GM18907 (cell line): ENCODE results near the gene SLC4A1AP.

Experiments
- ATAC-seq: cut with Tn5 transposase; IDR thresholded peaks from one replicate; pipeline ENCODE4 v1.9.1; 2021; ENCODE audit warnings: mild to moderate bottlenecking, moderate library complexity; ENCODE audit not compliant: unreplicated experiment

SLC4A1AP gene

DNA sequence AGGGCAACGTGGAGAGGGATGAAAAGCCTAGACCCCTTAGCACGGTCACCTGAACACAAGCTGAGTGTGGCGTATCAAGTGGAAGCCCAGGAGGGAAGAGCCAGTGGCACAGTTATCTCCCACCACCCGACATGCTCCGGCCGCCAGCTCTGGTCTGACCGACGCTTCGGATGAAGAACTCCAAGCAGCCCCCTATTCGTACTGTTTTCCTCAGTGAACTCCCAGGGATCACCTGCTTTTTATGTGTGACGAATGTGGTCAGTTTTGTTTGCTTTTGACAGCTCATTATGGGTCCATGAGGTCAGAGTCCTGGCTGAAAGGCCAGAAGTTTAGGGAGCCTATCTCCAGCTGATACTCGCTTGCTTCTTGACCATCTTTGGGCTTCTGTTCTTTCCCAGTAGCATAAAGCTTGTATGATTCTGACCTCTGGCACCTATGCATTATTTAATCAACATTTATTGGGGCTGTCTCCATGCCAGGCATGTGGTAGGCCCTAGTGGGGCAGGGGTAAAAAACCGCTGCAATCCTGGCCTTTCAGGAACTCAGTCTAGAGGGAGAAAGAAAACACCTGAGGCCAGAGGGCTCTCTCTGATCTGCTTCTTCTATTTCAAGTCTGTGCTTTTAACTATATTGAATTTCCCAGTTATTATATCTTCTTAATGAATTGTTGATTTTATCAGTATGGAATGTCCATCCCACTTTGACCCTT, 74.8 kb downstream of the SLC4A1AP start:
- ATAC-seq = no peak

DNA sequence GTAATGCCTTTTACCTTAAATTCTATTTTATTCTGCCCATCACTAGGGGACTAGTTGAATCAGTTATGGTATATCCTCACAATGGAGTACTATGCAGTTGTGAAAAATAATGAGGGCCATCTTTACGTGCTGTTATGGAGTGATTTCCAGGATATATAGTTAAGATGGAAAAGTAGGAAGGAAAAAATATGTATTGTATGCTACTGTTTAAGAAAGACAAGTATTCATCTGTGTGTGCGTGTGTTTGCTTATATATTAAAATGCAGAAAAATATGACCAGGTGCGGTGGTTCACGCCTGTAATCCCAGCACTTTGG, 75.3 kb downstream of the SLC4A1AP start:
- no peak for ATAC-seq

DNA sequence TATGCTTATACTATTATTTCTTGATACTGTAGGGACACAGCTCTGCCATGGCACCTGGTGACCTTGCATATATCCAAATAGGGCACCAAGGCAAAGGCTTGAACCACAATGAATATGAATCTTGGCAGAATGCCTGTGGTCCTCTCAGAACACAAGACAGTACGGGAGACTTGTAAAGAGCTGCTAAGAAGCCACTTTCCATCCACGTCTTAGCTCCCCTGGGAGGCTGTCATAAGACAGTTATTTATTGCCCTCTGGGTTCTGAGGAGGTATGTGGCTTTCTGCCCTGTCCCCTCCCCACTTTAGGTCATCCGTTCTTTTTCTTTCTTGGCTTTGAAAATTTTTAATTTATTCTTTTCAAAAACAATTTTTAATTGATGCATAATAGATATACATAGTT, 78.0 kb downstream of the SLC4A1AP start:
- ATAC-seq = no peak

DNA sequence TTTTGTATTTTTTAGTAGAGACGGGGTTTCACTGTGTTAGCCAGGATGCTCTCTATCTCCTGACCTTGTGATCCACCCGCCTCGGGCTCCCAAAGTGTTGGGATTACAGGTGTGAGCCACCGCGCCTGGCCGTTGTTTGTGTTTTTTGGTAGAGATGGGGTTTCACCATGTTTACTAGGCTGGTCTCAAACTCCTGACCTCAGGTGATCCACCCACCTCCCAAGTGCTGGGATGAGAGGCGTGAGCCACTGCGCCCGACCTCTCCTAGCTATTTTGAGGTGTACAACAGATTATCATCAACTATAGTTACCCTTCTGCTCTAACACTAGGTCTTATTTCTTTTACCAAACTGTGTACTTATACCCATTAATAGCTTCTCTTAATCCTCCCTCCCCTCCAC, 78.9 kb downstream of the SLC4A1AP start:
- no peak for ATAC-seq
